GM21825 (cell line): ENCODE results near the gene RASGRP2.
A peak's percentile ranks its signal among the peaks of the same experiment; 100 is the strongest.

Experiments
- ATAC-seq: cut with Tn5 transposase; IDR thresholded peaks from one replicate; pipeline ENCODE4 v1.9.1; 2021; ENCODE audit warnings: mild to moderate bottlenecking, moderate library complexity; ENCODE audit not compliant: unreplicated experiment

The RASGRP2 gene

DNA sequence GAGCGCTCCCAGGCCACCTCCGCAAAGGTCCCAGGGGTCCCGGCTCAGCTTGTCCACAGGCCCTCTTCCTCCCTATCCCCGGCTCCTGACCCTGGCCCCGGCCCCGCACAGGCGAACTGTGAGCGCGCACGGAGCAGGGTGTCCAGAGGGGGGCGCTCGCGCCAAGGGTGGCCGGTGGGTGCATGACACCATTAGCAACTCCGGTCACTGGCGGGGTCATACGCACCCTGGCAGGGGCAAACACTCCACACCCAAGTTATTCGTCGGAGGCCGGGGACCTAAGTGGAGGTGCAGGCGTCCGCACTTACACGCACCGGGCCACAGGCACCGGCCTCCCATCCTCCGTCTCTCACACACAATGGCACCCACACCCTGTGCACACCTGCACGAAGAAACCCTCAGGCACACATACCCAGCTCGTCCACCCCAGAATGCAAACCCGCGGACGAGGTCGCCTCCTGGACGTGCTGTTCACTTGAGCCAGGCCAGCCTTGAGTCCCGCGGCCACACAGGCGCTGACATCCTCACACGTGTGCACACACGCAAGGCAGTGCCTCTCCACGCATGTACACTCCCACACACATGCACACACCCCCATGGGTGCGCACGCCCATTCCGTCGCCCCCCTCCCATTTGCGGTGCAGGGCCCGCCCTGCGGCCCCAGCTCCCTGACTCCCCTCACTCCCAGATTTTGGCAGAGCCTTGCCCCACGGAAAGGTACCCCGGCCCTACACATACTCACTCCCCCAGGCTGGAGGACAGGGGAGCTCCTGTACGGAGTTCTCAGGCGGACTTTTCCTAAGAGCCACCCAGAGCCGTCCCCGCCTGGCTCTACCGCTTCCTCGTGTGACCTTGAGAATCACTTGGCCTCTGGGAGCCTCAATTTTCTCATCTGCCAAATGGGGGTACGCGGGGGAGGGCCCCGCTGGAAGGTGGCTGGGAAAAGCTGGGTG is at the start of gene RASGRP2:
RASGRP2 (minus strand) TSS at position 552 of the 953 bp plus-strand sequence. CDS start 1,276 bp downstream, outside the sequence.
- ATAC-seq, result no peak

DNA sequence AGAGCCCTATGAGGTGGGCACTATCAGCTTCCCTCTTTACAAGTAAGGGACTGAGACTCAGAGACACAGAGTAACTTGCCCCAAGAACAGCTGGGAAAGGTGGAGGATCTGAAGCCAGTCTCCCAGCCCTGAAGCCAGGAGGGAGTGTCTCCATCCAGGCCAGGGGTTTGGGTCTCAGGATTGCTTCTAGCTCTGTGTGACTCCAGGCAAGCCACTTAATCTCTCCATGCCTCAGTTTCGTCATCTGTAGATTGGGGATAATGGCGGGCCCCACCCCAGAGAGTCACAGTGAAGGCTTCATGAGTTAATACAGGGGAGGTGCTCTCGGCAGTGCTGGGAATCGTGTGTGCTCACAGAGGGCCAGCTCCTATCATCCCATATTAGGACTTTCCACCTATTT is 48.5 kb upstream of the RASGRP2 start:
- no peak for ATAC-seq

DNA sequence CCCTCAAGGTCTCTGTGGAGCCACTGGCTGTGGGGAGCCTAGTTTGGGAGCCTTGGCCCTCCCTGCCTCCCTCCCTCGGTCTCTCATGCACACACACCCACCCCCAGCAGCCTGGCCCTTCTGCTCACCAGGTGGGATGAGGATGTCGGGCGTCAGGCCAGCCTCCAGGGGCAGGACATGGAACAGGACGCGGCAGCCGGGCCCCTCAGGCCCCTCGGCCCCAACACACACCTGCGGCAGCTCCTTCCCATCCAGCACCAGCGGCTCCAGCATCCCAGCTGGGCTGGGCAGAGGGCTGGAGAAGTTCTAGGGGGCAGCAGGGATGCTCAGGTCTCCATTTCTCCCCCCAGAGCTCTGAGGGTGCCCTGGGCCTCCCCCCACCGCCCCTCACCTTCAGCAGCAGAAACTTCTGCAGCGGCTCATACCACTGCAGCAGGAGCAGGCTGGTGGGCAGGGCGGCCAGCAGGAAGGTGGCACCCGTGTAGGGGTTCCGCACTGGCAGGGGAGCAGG is 47.9 kb upstream of the RASGRP2 start:
- ATAC-seq, result no peak

DNA sequence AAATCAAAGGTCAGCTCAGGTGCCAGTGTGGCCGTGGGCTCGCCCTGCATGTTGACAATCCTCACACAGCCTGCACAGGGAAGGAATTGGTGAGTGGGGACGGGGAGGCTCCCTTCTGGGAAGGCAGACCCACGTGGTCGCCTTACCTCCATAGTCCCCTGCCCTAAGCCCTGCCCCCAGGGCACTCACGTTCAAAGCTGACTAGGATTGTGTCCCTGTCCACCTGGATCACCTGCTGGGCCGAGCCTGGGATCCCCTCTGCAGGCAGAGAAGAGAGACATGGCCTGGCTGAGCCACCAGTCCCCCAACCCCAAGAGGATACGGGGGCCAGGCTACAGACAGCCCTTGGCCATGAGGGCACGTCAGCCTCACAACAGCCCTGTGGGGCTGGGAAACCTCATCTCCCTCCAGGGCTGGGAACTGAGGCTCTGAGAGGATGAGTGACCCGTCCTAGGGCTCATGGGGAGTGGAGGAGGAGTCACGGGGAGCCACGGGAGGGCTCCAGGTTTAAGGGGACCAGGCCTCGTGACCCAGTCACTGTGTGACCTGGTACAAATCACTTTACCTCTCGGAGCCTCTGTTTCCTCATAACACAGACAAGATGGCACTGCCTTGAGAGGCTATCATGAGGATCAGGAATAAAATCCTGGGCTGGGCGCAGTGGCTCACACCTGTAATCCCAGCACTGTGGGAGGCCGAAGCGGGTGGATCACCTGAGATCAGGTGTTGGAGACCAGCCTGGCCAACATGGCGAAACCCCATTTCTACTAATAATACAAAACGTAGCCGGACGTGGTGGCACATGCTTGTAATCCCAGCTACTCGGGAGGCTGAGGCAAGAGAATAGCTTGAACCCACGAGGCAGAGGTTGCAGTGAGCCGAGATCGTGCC is 46.5 kb upstream of the RASGRP2 start:
- ATAC-seq, result no peak

DNA sequence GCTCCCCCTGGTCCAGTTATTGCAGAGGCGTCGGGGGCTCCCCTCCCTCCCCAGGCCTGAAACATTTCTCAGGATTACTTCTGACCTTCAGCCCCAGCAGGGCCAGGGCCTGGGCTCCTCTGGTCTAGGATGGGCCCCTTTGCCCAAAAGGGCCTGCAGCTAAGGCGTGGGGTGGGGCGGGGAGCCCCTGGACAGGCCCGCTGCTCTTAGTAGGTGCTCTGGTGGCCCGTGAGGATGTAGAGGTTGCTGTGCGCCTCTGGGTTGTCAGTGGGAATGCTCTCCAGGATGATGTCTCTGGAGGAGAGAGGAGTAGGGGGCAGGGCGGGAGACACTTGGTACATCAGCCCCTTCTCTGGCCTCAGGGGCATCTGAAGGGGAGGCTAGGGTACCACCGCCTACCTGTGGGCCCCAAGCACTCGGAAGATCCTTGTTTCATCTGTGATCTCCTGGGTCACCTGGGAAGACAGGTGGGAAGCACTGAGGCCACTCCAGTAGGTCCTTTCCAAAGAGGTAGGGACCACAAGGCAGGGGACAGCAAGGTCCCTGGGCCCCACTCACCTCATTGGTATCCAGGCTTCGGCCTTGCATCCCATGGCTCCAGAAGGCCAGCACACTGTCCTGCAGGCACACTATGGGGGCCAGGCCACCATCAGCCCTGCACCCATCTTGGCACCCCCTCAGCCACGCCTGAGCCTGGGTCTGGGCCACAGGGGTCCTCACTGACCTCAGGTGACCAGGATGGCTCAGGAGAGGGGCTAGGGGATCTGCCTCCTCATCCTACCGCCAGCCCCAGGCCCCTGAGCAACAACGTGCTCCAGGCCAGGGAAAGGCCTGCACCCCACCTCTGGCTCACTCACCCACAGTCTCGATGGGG is 45.6 kb upstream of the RASGRP2 start:
- ATAC-seq, result no peak

DNA sequence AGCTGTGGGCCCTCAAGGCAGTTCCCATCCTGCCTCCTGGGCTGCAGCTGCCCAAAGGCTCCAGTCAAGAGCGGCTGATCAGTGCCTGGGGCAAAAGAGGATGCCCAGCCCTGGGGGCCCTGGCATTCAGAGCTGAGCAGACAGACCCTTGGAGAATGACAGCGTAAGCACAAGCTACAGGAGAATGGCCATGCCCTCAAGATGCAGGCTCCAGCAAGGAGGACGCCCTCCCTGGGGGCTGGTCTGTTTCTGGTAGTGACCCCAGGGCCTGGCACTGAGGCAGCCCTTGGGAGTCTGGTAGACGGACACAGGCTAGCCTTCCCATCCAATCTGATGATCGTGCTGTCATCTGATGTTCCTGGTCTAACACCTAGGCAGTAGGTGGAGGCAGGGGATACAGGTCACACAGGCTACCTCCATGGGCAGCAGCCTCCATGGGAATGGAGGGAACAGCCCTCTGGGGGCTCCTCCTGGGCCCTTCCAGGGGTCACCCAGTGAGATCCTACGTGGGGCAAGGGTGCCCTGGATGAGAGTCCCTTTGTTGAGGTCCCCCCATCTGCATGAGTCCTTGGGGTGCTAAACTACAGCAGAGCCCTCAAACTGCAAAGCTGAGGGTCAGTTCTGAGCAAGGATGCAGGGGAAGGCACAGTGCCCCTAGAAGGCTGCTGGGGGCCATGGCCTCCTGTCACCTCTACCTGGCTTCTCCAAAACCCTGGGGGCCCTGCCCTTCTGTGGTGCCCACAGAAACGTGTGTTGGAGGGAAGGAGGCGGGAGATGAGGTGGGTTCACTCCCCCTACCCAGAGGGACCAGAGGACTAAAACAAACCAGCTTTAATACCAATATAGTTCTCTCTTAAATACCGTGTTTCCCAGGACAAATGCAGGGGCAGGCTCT is 44.6 kb upstream of the RASGRP2 start:
- no peak for ATAC-seq

DNA sequence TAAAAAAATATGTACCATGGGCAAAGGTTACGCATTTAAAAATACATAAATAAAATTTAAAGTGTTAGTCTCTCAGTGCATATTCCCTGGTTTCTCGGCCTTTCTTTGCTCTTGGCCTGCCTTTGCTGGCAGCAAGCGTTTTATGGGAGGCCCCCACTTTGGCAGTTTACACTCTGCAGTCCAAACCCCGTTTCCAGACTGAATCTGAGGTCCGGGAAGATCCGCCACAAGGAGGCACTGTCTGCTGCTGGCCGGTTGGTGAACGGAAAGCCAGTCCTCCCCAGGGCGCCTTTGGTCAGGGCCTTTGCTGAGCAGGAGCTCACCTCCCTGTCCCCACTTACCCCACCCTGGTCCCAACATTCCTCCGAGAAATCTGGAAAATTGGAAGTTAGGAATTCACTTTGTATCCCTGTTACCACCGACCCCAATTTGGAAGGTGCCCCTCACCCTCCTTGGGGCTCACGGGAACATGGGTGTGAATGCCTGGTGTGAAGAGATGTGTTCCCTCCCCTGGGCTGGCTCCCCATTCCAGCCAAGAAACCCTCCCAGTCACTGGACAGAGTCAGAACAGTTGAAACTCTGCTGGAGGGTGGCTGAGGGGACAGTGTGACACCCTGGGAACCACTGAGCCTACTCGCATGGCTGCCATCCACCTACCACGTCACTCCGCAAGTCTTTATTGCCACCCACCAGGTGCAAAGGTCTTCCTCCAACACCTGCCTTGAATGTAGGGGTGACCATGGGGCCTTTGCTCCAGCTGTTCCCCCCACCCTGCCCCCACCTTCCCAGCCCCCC is 43.8 kb upstream of the RASGRP2 start:
- ATAC-seq, result no peak

DNA sequence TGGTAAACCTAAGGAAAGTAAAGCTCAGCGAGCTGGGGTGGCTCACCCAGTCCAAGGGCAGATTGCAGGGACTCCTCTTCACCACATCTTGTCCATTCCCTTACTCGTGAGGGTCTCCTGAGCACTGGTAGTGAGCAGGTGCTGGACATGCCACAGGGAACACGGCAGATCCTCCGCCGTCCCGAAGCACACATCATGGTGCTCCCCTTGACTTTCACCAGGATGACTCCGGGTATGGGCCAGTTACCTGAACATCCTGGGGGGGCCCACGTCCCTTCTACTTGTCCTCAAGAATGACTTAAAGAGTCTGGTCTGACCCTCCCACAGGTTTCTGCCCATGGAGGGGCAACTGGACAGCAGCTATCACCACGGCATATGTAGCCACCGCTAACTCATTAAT is 42.4 kb upstream of the RASGRP2 start:
- ATAC-seq, result no peak

DNA sequence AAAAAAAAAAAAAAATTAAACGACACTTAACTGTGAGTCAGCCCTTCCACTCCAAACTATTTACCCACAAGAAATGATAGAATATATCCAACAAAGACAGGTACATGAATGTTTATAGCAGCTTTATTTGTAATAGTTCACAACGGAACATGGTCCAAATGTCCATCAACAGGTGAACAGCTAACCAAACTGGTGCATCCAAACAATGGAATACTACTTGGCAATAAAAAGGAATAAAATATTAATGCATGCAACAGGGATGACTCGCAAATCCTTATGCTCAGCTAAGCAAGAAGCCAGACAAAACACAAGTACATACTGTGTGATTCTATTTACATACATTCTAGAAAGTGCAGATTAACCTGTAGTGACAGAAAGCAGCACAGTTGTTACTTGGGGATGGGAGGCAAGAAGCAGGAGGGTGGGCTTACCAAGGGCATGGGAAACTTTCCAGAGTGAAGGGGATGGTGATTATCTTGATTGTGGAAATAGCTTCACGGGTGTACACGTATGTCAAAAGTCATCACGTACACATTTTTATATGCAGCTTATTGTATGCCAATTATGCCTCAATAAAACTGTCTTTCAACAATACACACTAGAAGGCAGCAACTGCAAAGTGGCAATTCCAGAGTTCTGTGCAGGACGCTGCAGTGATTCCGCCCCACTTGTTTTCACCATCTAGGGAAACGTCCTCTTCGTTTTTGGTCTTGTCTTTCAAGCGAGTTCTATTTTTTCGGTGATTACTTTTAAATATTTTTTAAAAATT is 41.1 kb upstream of the RASGRP2 start:
- ATAC-seq, result no peak

DNA sequence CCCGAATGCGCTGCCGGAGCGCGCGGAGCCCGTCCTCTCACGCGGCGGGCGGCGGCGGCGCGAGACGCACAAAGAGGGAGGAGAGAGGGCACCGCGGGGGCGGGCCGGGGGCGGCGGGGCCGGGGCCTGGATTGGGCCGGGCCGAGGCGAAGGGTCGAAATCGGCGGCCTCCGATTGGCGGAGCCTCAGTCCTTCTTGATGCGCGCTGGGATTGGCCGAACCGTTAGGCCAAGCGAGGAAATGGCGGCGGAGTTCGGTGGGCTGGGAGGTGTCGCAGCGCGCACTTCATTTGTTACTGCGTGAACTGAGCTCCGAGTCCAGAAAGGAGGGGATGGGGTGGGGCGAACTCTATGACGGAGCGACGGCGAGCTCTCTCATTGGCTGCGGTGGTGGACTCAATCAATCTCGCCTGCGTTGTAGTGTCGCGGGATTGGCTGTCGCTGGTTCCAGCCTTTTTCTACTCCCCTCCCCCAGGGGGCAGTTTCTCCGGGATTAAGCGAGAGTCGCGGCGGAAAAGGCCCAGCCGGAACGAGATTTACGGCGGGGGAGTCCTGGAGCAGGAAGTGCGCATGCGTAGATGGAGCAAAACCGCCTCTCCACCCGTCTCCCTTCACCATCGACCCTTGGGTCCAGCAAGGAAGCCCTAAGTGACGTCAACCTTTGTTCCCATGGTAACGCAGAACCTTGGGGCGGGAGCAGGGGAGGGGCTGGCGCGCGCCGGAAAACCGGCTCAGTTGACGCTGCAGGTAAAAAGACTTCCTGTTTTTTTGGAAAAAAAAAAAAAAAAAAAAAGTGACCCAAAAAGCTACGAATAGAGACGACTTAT is 34.7 kb upstream of the RASGRP2 start, which contains the start of gene SF1:
SF1 (minus strand) TSS at position 70 of the 826 bp plus-strand sequence. CDS start 150 bp downstream, outside the sequence.
- peak; percentile 75 for ATAC-seq

DNA sequence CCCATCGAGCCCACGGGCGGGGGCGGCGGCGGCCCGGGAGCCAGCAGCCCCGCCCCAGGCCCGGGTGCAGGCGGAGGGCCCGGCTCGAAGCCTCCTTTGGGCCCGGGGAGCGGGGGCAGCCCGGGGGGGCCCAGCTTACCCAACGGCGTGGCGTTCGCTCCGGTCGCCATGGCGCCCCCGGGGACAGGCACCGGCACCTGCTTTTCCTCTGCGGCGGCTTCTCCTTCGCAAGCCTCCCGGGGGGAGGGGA is 34.2 kb upstream of the RASGRP2 start:
- no peak for ATAC-seq

DNA sequence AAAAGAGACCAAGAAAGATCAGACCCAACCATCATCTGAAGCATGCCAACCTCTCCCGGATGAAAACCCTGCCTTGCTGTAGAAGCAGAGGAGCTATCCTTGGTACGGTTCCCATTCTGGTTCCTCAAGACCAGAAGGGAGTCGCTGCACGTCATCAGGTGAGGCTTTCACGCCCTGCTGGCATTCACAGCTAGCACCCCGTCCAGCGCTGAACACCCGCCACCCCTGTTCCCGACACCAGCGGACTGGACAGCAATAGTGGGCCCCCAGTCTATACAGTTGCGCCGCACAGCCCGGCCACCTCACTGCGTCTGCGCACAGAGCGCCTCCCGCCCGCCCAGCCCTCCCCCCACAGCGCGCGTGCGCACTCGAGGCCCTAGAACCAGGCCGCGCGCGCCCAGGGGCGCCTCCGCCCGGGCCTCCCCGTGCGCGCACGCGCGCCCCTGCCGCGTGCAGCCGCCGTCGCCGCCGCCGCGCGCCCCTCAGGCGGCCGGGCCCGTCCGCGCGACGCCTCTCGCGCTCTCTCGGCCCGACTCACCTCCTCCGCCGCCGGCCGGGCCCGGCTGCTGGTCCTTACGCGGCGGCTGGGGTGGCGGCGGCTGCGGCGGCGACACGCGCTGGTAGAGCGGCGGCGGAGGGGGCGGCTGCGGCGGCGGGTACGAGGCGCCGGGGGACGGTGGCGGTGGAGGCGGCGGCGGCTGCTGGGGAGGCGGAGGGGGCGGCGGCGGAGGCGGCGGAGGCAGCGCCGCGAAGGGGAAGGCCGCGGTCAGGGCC is 33.7 kb upstream of the RASGRP2 start:
- peak; percentile 21 for ATAC-seq

DNA sequence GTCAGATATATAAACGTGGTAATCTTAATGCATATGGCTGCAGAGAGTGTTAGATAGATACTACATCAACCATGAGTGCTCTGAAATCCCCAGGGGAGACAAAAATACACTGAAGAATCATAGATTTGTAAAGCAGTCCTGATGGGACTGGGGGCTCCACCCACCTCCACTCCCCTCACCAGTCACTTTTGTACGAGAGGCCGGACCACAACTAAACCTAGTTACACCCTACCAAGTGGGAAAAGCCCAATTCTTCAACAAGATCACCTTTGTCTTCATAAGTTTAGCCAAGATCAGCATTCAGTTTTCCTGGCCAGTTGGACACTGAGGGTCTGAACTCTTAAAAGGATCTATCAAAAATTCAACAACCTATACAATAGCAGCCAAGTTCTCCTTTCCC is 32.9 kb upstream of the RASGRP2 start:
- no peak for ATAC-seq

DNA sequence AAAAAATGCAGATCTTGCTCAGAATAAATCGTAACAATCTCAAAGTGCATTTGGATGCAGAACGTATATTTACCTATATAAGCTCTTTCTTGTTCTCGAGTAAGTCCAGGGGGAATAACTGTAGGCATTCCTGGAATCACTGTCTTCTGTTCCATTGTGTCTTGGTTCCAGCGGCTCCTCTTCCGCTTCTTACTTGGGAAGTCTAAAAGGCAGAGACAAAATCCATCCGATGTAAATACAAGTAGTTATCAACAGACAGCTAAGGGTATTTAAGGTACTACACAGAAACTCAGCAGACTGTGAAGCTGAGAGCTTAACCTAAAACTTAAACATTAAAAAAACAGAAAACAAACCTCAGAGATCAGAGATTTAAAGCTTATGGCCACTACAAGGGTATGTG is 32.5 kb upstream of the RASGRP2 start:
- ATAC-seq, result no peak

DNA sequence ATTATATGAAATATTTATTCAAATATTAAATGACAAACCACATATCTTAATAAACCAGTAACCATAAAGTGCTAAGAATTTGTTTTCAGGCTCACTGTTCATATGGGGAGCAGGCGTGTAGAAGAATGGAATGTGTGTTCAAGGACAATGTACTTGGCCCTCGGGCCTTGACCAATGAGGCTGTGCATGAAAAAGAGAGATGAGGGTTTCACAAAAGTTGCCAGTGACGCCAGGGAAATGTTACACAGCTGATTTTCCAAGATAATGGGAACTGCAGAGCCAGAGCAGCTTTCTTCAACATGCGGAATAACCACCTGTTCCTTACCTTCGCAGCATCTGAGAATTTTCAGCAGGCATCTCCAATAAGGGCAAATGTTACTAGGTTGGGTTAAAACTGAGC is 30.2 kb upstream of the RASGRP2 start:
- no peak for ATAC-seq

DNA sequence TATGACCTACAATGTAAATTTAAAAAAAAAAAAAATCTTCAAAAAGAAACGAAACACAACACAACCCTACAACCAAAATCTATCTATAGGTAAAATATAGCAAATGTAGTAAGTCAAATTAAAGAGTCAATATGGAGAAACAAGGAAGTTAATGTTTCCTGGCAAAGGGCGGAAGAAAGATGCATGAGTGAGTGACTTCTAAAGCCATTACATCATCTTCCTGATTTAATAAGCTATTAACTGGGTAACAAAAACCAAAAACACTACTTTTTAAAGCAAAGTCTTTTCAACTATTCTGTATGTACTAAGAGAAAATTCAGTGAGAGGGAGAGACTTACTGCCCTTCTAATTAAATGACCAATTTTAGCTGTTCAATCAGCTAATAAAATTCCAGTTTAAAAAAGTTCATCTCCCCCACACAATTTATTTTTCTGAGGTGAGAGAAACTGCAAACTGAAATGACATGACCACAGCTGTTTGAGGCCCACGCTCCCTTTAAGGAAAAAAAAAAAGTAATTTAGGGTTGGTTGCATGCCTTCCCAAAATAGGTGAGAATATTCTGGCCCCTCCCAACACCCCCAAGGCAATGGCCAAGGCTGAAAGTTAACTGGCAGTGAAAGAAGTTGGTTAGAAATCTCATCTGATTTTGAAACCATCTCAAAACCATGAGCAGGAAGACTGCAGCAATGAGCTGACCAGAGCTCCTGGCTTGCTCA is 28.5 kb upstream of the RASGRP2 start:
- no peak for ATAC-seq
